Keratinocyte (primary cell): Measurements from ENCODE around the gene ASRGL1. TPM values are rescaled to one million over a fixed set of nuclear protein-coding genes. Genes with fewer than 3 reads are reported as not detected.

ENCODE experiments used
- DNase-seq: peaks from one replicate; pipeline ENCODE4 v3.0.0-alpha.2; 2011; ENCODE audit warnings: low read depth, missing footprints, low spot score
- FAIRE-seq: peaks from 2 replicates; lab custom pipeline; 2011; peaks lifted over from hg19 to GRCh38; lab: Jason Lieb, UNC
- H2AFZ ChIP-seq: 2 replicates; pipeline ENCODE4 v1.6.0; 2012; ENCODE audit warnings: low read length, control low read depth, inconsistent platforms; ENCODE audit not compliant: control insufficient read depth
- H3K27ac ChIP-seq: 2 replicates; pipeline ENCODE4 v1.5.1; 2011; ENCODE audit warnings: low read length; ENCODE audit not compliant: control insufficient read depth, insufficient read depth
- H3K27me3 ChIP-seq: 3 replicates; pipeline ENCODE4 v1.6.0; 2011; ENCODE audit warnings: low read length; ENCODE audit not compliant: control insufficient read depth, insufficient read depth; ENCODE audit errors: extremely low read depth
- H3K36me3 ChIP-seq, 2 experiments: 2 replicates in 1 of 2; 3 replicates in 1 of 2; pipeline ENCODE4 v1.5.1; 2011; ENCODE audit warnings: low read length in 2 of 2, mild to moderate bottlenecking in 1 of 2; ENCODE audit not compliant: control insufficient read depth in 2 of 2, insufficient read depth in 2 of 2; ENCODE audit errors: extremely low read depth in 1 of 2
- H3K4me1 ChIP-seq: 3 replicates; pipeline ENCODE4 v1.5.1; 2011; ENCODE audit warnings: low read length; ENCODE audit not compliant: control insufficient read depth, insufficient read depth; ENCODE audit errors: extremely low read depth
- H3K4me2 ChIP-seq: 3 replicates; pipeline ENCODE4 v1.6.0; 2011; ENCODE audit warnings: low read depth, low read length; ENCODE audit not compliant: control insufficient read depth, insufficient read depth; ENCODE audit errors: extremely low read depth
- H3K4me3 ChIP-seq, 3 experiments: fragments of 200-600 bp in 1 of 3; sonication (generic) in 1 of 3; 2 replicates in 2 of 3; 3 replicates in 1 of 3; pipeline ENCODE4 v1.5.1; 2011 to 2016; ENCODE audit warnings: low read length in 3 of 3, mild to moderate bottlenecking in 3 of 3, control low read depth in 2 of 3, inconsistent platforms in 1 of 3, low read depth in 1 of 3, mixed read lengths in 1 of 3, mixed run types in 1 of 3, moderate library complexity in 1 of 3; ENCODE audit not compliant: control insufficient read depth in 2 of 3, insufficient read depth in 2 of 3; ENCODE audit errors: extremely low read depth in 1 of 3
- H3K79me2 ChIP-seq: 2 replicates; pipeline ENCODE4 v1.6.0; 2012; ENCODE audit warnings: low read length; ENCODE audit not compliant: control insufficient read depth, insufficient read depth
- H3K9ac ChIP-seq: 3 replicates; pipeline ENCODE4 v1.6.0; 2011; ENCODE audit warnings: low read length; ENCODE audit not compliant: control insufficient read depth, insufficient read depth; ENCODE audit errors: extremely low read depth
- H3K9me1 ChIP-seq: 3 replicates; pipeline ENCODE4 v1.6.0; 2011; ENCODE audit warnings: low read length; ENCODE audit not compliant: control insufficient read depth, insufficient read depth; ENCODE audit errors: extremely low read depth
- H3K9me3 ChIP-seq: 2 replicates; pipeline ENCODE4 v1.5.1; 2012; ENCODE audit warnings: low read depth, low read length; ENCODE audit not compliant: control insufficient read depth
- H4K20me1 ChIP-seq: 3 replicates; pipeline ENCODE4 v1.6.0; 2011; ENCODE audit warnings: low read length; ENCODE audit not compliant: control insufficient read depth, insufficient read depth; ENCODE audit errors: extremely low read depth
- CTCF ChIP-seq, 3 experiments: IDR thresholded peaks in 1 of 3; conservative IDR thresholded peaks in 1 of 3; optimal IDR thresholded peaks in 1 of 3; 2 replicates in 2 of 3; 3 replicates in 1 of 3; pipeline versions ENCODE3 to v1.5.1; 2011; ENCODE audit warnings: low read length in 3 of 3, mild to moderate bottlenecking in 3 of 3, moderate library complexity in 2 of 3, control low read depth in 1 of 3, inconsistent platforms in 1 of 3; ENCODE audit not compliant: insufficient read depth in 2 of 3; ENCODE audit errors: extremely low read depth in 1 of 3
- EZH2 ChIP-seq: IDR thresholded peaks from one replicate; pipeline ENCODE4 v1.6.1; 2012; ENCODE audit warnings: inconsistent platforms, mild to moderate bottlenecking, low read length, moderate library complexity
- dilution Hi-C: fragments of 300-500 bp; cut with MboI; formaldehyde crosslinking; loops from one replicate; pipeline ENCODE4 v1.7.0; 2020; ENCODE audit warnings: low sequenced_read_pairs; ENCODE audit not compliant: extremely low pct_ligation_motif_present
- polyA plus RNA-seq, 5 experiments: library from polyadenylated mRNA; depleted of rRNA in 3 of 5; stranded (reverse) in 3 of 5; stranded (forward) in 1 of 5; unstranded in 1 of 5; fragments of >200 nt; gene quantifications; 1 replicate in 1 of 5; 2 replicates in 3 of 5; 3 replicates in 1 of 5; pipeline versions ENCODE4 v1.2.1 to v1.2.3, GENCODE V29; 2011 to 2012; ENCODE audit warnings: missing spikeins in 2 of 5, low read depth in 1 of 5, low replicate concordance in 1 of 5

Gene ASRGL1
- polyA plus RNA-seq, 1 donor (not counting 4 experiments of a cell fraction or from before 2014, with no cell fraction given) = 0.05 TPM

- Histone ChIP-seq H2AFZ (no peak overlapping the region), H3K79me2 (no peaks in the 10 kb centered on the region), H4K20me1 (no peaks in the 10 kb centered on the region), H3K4me3 (no peak overlapping the region), H3K9me3 (no peaks in the 10 kb centered on the region), H3K4me2 (no peak overlapping the region), H3K27me3 (no peaks in the 10 kb centered on the region), H3K9me1 (no peaks in the 10 kb centered on the region), H3K36me3 (no peaks in the 10 kb centered on the region), H3K27ac (no peak overlapping the region), H3K4me1 (no peaks in the 10 kb centered on the region), H3K9ac (no peak overlapping the region)
- DNase-seq (no peak), FAIRE-seq (no peak)
- TF ChIP-seq CTCF (optimal IDR thresholded peaks at IDR 0.05 in 1 of 3, IDR thresholded peaks at IDR 0.05 in 1 of 3, conservative IDR thresholded peaks at IDR 0.05 in 1 of 3; ENCODE audit: extremely low read depth in 1 of 3, insufficient read depth in 2 of 3, low read length in 3 of 3) = no peak
- no peak for TF ChIP-seq EZH2
- dilution Hi-C loops = no loop called here
These were observed 29.3 kb upstream of the ASRGL1 start for GRCh38 chr11:62307950-62308349.

DNA sequence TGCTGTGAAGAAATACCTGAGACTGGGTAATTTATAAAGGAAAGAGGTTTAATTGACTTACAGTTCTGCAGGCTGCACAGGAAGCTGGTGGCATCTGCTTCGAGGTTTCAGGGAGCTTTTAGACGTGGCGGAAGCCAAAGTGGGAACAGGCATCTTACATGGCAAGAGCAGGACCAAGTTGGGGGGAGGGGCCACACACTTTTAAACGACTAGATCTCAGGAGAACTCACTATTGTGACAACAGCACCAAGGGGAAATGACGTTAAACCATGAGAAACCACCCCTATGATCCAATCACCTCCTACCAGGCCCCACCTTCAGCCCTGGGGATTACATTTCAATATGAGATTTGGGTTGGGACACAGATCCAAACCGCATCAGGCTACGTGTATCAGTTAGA, 27.3 kb upstream of the ASRGL1 start:
- Histone ChIP-seq H3K4me2 (no peak overlapping the region), H3K27me3 (no peaks in the 10 kb centered on the region)

More for the DNA sequence above, 27.3 kb upstream of the ASRGL1 start:
- Histone ChIP-seq H3K4me1 (no peaks in the 10 kb centered on the region), H3K9ac (no peak overlapping the region), H4K20me1 (no peaks in the 10 kb centered on the region), H2AFZ (no peak overlapping the region), H3K36me3 (no peaks in the 10 kb centered on the region), H3K9me3 (no peaks in the 10 kb centered on the region), H3K27ac (no peak overlapping the region), H3K4me3 (no peak overlapping the region), H3K9me1 (no peaks in the 10 kb centered on the region), H3K79me2 (no peaks in the 10 kb centered on the region)
- FAIRE-seq = no peak
- TF ChIP-seq CTCF (optimal IDR thresholded peaks at IDR 0.05 in 1 of 3, IDR thresholded peaks at IDR 0.05 in 1 of 3, conservative IDR thresholded peaks at IDR 0.05 in 1 of 3; ENCODE audit: extremely low read depth in 1 of 3, insufficient read depth in 2 of 3, low read length in 3 of 3) (no peak), EZH2 (no peak)
- no peak for DNase-seq
- dilution Hi-C loops = no loop called here
